ENCODE measurements around the gene GNG7. TPM values are rescaled to one million over a fixed set of nuclear protein-coding genes. Genes with fewer than 3 reads are reported as not detected.
"Not testable (repeated sequence)": the region's sequence is repeated elsewhere in the genome, so short reads cannot be mapped to it uniquely, and the experiment has no call there.

Gene GNG7
- total RNA-seq, 2 experiments from 2014 or later, result 0.25 to 0.40 TPM

GRCh38 chr19:2690856-2691255, 11.6 kb downstream of the GNG7 start:
- POLR2A ChIA-PET, result no interaction called here
- Mint-ChIP-seq H3K9me3 (no peaks in the 10 kb centered on the region), H3K27ac (no peak overlapping the region), H3K4me3 (no peak overlapping the region), H3K4me1 (no peaks in the 10 kb centered on the region), H3K36me3 (ENCODE audit: low read depth) (no peaks in the 10 kb centered on the region), H3K27me3 (no peaks in the 10 kb centered on the region)
- DNase-seq, result no peak
- CTCF ChIA-PET, result interaction anchor here (1.1 kb wide), 1 partner anchor 43 kb away, joined by 3 read pairs; no protein-coding TSS in a partner anchor

- ChIA-PET POLR2A (no interaction called here), CTCF (interaction anchor here (0.6 kb wide), 1 partner anchor 257 kb away, joined by 3 read pairs; no protein-coding TSS in a partner anchor)
- H3K4me3 Mint-ChIP-seq, result no peak overlapping the region
- no peak for DNase-seq
- H3K9me3 Mint-ChIP-seq, result no peaks in the 10 kb centered on the region
- H3K27ac Mint-ChIP-seq, result no peak overlapping the region
- H3K36me3 Mint-ChIP-seq (ENCODE audit: low read depth), result no peaks in the 10 kb centered on the region
- H3K27me3 Mint-ChIP-seq, result no peaks in the 10 kb centered on the region
- no peaks in the 10 kb centered on the region for H3K4me1 Mint-ChIP-seq
Measured at GRCh38 chr19:2686360-2686759, 16.1 kb downstream of the GNG7 start.

- H3K36me3 Mint-ChIP-seq (ENCODE audit: low read depth), result no peaks in the 10 kb centered on the region
- H3K9me3 Mint-ChIP-seq, result no peaks in the 10 kb centered on the region
- DNase-seq, result no peak
- H3K4me1 Mint-ChIP-seq, result no peaks in the 10 kb centered on the region
- ChIA-PET POLR2A (no interaction called here), CTCF (interaction anchor here (0.8 kb wide), 1 partner anchor 37 kb away, joined by 3 read pairs; no protein-coding TSS in a partner anchor)
- no peaks in the 10 kb centered on the region for H3K27me3 Mint-ChIP-seq
- no peak overlapping the region for H3K4me3 Mint-ChIP-seq
- H3K27ac Mint-ChIP-seq, result no peak overlapping the region
Measured at GRCh38 chr19:2685204-2685704, 17.2 kb downstream of the GNG7 start.

GRCh38 chr19:2683430-2684003, 19.0 kb downstream of the GNG7 start:
- DNase-seq, result no peak
- POLR2A ChIA-PET, result no interaction called here
- CTCF ChIA-PET, result no interaction called here
- Mint-ChIP-seq H3K4me1 (no peaks in the 10 kb centered on the region), H3K27ac (no peak overlapping the region), H3K9me3 (no peaks in the 10 kb centered on the region), H3K36me3 (ENCODE audit: low read depth) (no peaks in the 10 kb centered on the region), H3K27me3 (peaks cover 2% of the 10 kb centered on the region), H3K4me3 (no peak overlapping the region)

- H3K27ac Mint-ChIP-seq, result no peak overlapping the region
- peaks cover 2% of the 10 kb centered on the region for H3K27me3 Mint-ChIP-seq
- H3K9me3 Mint-ChIP-seq, result no peaks in the 10 kb centered on the region
- CTCF ChIA-PET, result interaction anchor here (0.6 kb wide), 1 partner anchor 65 kb away, joined by 3 read pairs; no protein-coding TSS in a partner anchor
- no peaks in the 10 kb centered on the region for H3K4me1 Mint-ChIP-seq
- H3K36me3 Mint-ChIP-seq (ENCODE audit: low read depth), result no peaks in the 10 kb centered on the region
- DNase-seq, result no peak
- POLR2A ChIA-PET, result no interaction called here
- H3K4me3 Mint-ChIP-seq, result no peak overlapping the region
Measured at GRCh38 chr19:2680808-2681207, 21.7 kb downstream of the GNG7 start.

- Mint-ChIP-seq H3K36me3 (ENCODE audit: low read depth) (no peaks in the 10 kb centered on the region), H3K27ac (no peak overlapping the region), H3K27me3 (peaks cover 2% of the 10 kb centered on the region), H3K4me3 (no peak overlapping the region), H3K9me3 (no peaks in the 10 kb centered on the region), H3K4me1 (no peaks in the 10 kb centered on the region)
- no peak for DNase-seq
- ChIA-PET CTCF (no interaction called here), POLR2A (no interaction called here)
Measured at GRCh38 chr19:2679439-2679838, 23.1 kb downstream of the GNG7 start.

- CTCF ChIA-PET; H3K36me3 Mint-ChIP-seq (ENCODE audit: low read depth); POLR2A ChIA-PET; H3K9me3 Mint-ChIP-seq; H3K4me1 Mint-ChIP-seq; H3K27ac Mint-ChIP-seq; DNase-seq; H3K4me3 Mint-ChIP-seq; H3K27me3 Mint-ChIP-seq: not testable (repeated sequence)
Measured at GRCh38 chr19:2678948-2679347, 23.5 kb downstream of the GNG7 start.

- CTCF ChIA-PET, result no interaction called here
- DNase-seq, result no peak
Measured at GRCh38 chr19:2678044-2678671, 24.3 kb downstream of the GNG7 start.

GRCh38 chr19:2676823-2677222, 25.7 kb downstream of the GNG7 start:
- ChIA-PET POLR2A (interaction anchor here (0.6 kb wide), 1 partner anchor 306 kb away, joined by 3 read pairs; no protein-coding TSS in a partner anchor), CTCF (interaction anchor here (1.2 kb wide), 1 partner anchor 40 kb away, joined by 3 read pairs; no protein-coding TSS in a partner anchor)
- Mint-ChIP-seq H3K4me1 (no peaks in the 10 kb centered on the region), H3K36me3 (ENCODE audit: low read depth) (no peaks in the 10 kb centered on the region), H3K9me3 (no peaks in the 10 kb centered on the region), H3K4me3 (no peak overlapping the region), H3K27me3 (peaks cover 2% of the 10 kb centered on the region), H3K27ac (no peak overlapping the region)
- DNase-seq, result no peak

More at GRCh38 chr19:2678044-2678671, 24.3 kb downstream of the GNG7 start:
- H3K36me3 Mint-ChIP-seq (ENCODE audit: low read depth), result no peaks in the 10 kb centered on the region
- H3K27me3 Mint-ChIP-seq, result peaks cover 2% of the 10 kb centered on the region
- H3K4me1 Mint-ChIP-seq, result no peaks in the 10 kb centered on the region
- H3K27ac Mint-ChIP-seq, result no peak overlapping the region
- H3K9me3 Mint-ChIP-seq, result no peaks in the 10 kb centered on the region
- POLR2A ChIA-PET, result no interaction called here
- no peak overlapping the region for H3K4me3 Mint-ChIP-seq

- Mint-ChIP-seq H3K27ac (no peak overlapping the region), H3K4me1 (no peaks in the 10 kb centered on the region), H3K4me3 (no peak overlapping the region), H3K36me3 (ENCODE audit: low read depth) (no peaks in the 10 kb centered on the region), H3K27me3 (peaks cover 2% of the 10 kb centered on the region), H3K9me3 (no peaks in the 10 kb centered on the region)
- POLR2A ChIA-PET, result no interaction called here
- CTCF ChIA-PET, result interaction anchor here (1.2 kb wide), 1 partner anchor 39 kb away, joined by 3 read pairs; no protein-coding TSS in a partner anchor
- DNase-seq, result no peak
Measured at GRCh38 chr19:2675892-2676291, 26.6 kb downstream of the GNG7 start.

- H3K4me1 Mint-ChIP-seq, result no peaks in the 10 kb centered on the region
- H3K9me3 Mint-ChIP-seq, result no peaks in the 10 kb centered on the region
- H3K4me3 Mint-ChIP-seq, result no peak overlapping the region
- ChIA-PET POLR2A (no interaction called here), CTCF (no interaction called here)
- H3K27me3 Mint-ChIP-seq, result no peaks in the 10 kb centered on the region
- H3K27ac Mint-ChIP-seq, result no peak overlapping the region
- H3K36me3 Mint-ChIP-seq (ENCODE audit: low read depth), result no peaks in the 10 kb centered on the region
- no peak for DNase-seq
Measured at GRCh38 chr19:2670217-2670616, 32.3 kb downstream of the GNG7 start.

GRCh38 chr19:2668175-2668763, 34.2 kb downstream of the GNG7 start:
- no peaks in the 10 kb centered on the region for H3K9me3 Mint-ChIP-seq
- H3K27ac Mint-ChIP-seq, result no peak overlapping the region
- H3K27me3 Mint-ChIP-seq, result no peaks in the 10 kb centered on the region
- ChIA-PET CTCF (no interaction called here), POLR2A (no interaction called here)
- no peaks in the 10 kb centered on the region for H3K4me1 Mint-ChIP-seq
- H3K36me3 Mint-ChIP-seq (ENCODE audit: low read depth), result no peaks in the 10 kb centered on the region
- no peak for DNase-seq
- H3K4me3 Mint-ChIP-seq, result no peak overlapping the region

GRCh38 chr19:2667349-2667748, 35.1 kb downstream of the GNG7 start:
- H3K9me3 Mint-ChIP-seq; H3K4me1 Mint-ChIP-seq; DNase-seq; CTCF ChIA-PET; H3K27ac Mint-ChIP-seq; H3K27me3 Mint-ChIP-seq; POLR2A ChIA-PET; H3K36me3 Mint-ChIP-seq (ENCODE audit: low read depth); H3K4me3 Mint-ChIP-seq: not testable (repeated sequence)
